GM06990 (cell line): ENCODE data around the gene TNC.

ENCODE experiments used
- DNase-seq: peaks from one replicate; pipeline ENCODE4 v3.0.0-alpha.2; 2011; ENCODE audit not compliant: insufficient read length; ENCODE audit errors: extremely low read depth
- H3K27me3 ChIP-seq: replicated peaks from 2 replicates; pipeline ENCODE4 v1.6.0; 2011; ENCODE audit warnings: low read length; ENCODE audit not compliant: control insufficient read depth, insufficient read depth
- H3K36me3 ChIP-seq: 2 replicates; pipeline ENCODE4 v1.5.1; 2011; ENCODE audit warnings: low read length; ENCODE audit not compliant: control insufficient read depth, insufficient read depth
- H3K4me3 ChIP-seq: replicated peaks from 2 replicates; pipeline ENCODE4 v1.5.1; 2011; ENCODE audit warnings: low read depth, mild to moderate bottlenecking, control low read depth, low read length
- TF ChIP-seq, protein P1 (sequence below): IDR thresholded peaks from 2 replicates; pipeline ENCODE4 v1.5.1; 2011; ENCODE audit warnings: low read length, control low read depth, mild to moderate bottlenecking, inconsistent platforms; ENCODE audit not compliant: insufficient read depth, poor library complexity, severe bottlenecking

The TNC gene

DNA sequence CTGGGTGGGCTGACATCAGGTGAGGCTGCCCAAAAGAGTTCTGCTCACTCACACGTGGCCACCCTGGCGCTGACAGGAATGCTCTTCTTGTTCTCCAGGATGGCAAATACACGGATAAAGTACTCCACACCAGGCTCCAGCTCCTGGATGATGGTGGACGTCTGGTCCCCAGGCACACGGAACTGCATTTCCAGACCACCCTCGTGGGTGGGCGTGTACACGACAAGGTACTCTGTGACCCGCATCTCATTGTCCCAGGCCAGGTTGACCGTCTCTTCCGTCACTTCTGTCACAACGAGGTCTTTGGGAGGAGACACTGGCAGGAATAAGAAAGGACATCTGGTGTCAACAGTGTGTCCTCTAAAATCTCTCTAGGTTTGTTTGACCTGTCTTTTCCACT lies 33.8 kb downstream of the TNC start:
- DNase-seq = no peak
- Histone ChIP-seq H3K4me3 (no peak overlapping the region), H3K27me3 (no peaks in the 10 kb centered on the region; the same call in 1 of the 2 replicates), H3K36me3 (no peaks in the 10 kb centered on the region)
- TF ChIP-seq, protein P1, sequence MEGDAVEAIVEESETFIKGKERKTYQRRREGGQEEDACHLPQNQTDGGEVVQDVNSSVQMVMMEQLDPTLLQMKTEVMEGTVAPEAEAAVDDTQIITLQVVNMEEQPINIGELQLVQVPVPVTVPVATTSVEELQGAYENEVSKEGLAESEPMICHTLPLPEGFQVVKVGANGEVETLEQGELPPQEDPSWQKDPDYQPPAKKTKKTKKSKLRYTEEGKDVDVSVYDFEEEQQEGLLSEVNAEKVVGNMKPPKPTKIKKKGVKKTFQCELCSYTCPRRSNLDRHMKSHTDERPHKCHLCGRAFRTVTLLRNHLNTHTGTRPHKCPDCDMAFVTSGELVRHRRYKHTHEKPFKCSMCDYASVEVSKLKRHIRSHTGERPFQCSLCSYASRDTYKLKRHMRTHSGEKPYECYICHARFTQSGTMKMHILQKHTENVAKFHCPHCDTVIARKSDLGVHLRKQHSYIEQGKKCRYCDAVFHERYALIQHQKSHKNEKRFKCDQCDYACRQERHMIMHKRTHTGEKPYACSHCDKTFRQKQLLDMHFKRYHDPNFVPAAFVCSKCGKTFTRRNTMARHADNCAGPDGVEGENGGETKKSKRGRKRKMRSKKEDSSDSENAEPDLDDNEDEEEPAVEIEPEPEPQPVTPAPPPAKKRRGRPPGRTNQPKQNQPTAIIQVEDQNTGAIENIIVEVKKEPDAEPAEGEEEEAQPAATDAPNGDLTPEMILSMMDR = no peak

DNA sequence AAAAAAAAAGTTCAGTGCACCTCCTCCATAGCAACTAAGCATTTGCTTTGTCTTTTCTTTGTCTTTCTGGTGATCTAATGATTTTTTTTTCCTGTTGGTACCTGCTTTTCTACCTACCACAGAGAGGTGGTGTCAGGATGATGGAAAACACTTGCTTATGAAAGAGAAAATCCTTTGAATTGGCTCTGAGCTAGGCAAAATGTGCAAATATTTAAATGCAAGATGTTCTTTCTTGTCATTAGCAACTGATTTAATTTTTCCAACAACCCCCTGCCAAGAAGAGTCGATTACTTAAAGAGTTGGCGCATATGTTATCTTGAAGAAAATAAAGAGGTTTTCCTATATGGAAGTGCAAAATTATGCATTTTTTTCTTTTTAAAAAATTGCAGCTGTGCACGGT lies 37.7 kb downstream of the TNC start:
- DNase-seq = no peak
- TF ChIP-seq, protein P1 = no peak
- H3K36me3 ChIP-seq = no peaks in the 10 kb centered on the region
- H3K27me3 ChIP-seq = no peaks in the 10 kb centered on the region; the same call in 1 of the 2 replicates
- H3K4me3 ChIP-seq = no peak overlapping the region

DNA sequence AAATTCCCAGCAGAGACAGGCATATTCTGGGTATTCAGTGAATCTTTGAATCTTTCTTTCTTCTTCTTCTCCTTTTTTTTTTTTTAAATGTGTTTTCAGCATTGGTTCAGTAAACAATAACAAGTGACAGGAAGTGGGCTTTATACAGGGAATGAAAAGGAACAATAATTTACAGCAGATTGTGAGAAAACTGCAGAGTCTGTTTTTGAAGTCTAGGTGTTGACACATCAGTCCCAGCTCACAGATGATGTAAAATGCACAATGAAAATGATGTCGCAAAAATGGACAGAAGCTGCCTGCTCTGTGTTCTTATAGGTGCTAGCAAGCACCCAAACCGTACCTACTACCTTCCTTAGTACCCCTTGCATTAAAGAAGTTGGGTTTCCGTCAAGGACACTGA lies 38.8 kb downstream of the TNC start:
- Histone ChIP-seq H3K4me3 (no peak overlapping the region), H3K36me3 (no peaks in the 10 kb centered on the region), H3K27me3 (no peaks in the 10 kb centered on the region)
- TF ChIP-seq, protein P1 = no peak
- DNase-seq = no peak

DNA sequence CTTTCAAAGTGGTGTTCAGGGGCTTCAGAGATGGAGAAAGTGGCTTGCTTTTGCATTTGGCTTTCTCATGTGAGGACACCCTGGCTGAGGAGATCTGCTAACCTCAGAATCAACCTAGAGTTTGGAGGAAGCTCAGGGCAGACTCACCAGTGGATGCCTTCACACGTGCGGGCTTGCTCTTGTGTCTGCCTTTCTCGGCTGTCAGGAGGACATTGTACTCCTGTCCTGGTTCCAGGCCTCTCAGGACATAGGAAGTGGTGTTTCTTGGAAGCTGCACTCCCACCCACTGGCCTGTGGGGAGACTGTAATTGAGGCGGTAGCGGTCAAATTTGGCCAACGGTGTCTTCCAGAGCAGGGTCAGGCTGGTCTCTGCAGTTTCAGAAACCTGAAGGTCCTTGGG lies 44.5 kb downstream of the TNC start:
- no peaks in the 10 kb centered on the region for H3K36me3 ChIP-seq
- no peaks in the 10 kb centered on the region; the same call in 1 of the 2 replicates for H3K27me3 ChIP-seq
- no peak overlapping the region for H3K4me3 ChIP-seq
- DNase-seq = no peak
- TF ChIP-seq, protein P1 = no peak

- TF ChIP-seq, protein P1 = no peak
- DNase-seq = no peak
- no peaks in the 10 kb centered on the region; the same call in 1 of the 2 replicates for H3K27me3 ChIP-seq
- H3K4me3 ChIP-seq = no peak overlapping the region
- H3K36me3 ChIP-seq = no peaks in the 10 kb centered on the region
These were observed 46.8 kb downstream of the TNC start for GRCh38 chr9:115071176-115071575.

DNA sequence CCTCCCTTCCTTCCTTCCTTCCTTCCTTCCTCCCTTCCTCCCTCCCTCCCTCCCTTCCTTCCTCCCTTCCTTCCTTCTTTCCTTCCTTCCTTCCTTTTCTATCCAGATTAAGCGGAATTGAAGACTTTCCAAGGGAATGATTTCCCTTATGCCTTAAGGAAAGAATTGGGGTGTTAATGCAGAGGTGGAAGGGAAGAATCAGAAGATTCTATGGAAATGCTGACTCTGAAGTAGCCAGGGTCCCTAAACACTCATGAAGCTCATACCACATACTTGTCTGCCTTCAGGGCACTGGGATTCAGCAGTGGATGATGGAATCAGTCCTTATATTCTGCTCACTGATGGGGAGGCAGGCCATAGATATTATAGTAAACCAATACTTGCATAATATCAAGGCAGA lies 48.2 kb downstream of the TNC start:
- no peaks in the 10 kb centered on the region for H3K36me3 ChIP-seq
- no peaks in the 10 kb centered on the region; the same call in none of the 2 replicates for H3K27me3 ChIP-seq
- no peak for DNase-seq
- H3K4me3 ChIP-seq = no peak overlapping the region
- TF ChIP-seq, protein P1 = no peak
